AG04449 (cell line): ENCODE measurements around the gene SLC46A2.

ENCODE experiments used
- CTCF ChIA-PET: fragments of 350-600 bp; formaldehyde crosslinking; extraction: SDS; loops from one replicate; lab custom pipeline; 2021; ENCODE audit warnings: antibody characterized with exemption; lab: Yijun Ruan, JAX
- POLR2A ChIA-PET: fragments of 400-600, 350-600 bp; formaldehyde crosslinking; extraction: SDS; loops from one replicate; lab custom pipeline; 2020; ENCODE audit warnings: antibody characterized with exemption, inconsistent platforms; lab: Yijun Ruan, JAX
- DNase-seq: peaks from one replicate; pipeline ENCODE4 v3.0.0-alpha.2; 2010; ENCODE audit warnings: low read depth, low spot score
- H3K4me3 ChIP-seq: 2 replicates; pipeline ENCODE4 v1.5.1; 2011; ENCODE audit warnings: low read depth, mild to moderate bottlenecking, control low read depth, low read length
- CTCF ChIP-seq: IDR thresholded peaks from one replicate; pipeline ENCODE4 v1.5.1; 2011; ENCODE audit warnings: mild to moderate bottlenecking, moderate library complexity, low read length, control low read depth, inconsistent platforms; ENCODE audit not compliant: insufficient read depth; ENCODE audit errors: missing control alignments

Gene SLC46A2

GRCh38 chr9:112866662-112867274 is 23.9 kb downstream of the SLC46A2 start:
- POLR2A ChIA-PET: no interaction called here
- DNase-seq: no peak
- CTCF ChIA-PET: no interaction called here
- no peak overlapping the region for H3K4me3 ChIP-seq
- no peak for TF ChIP-seq CTCF

- DNase-seq: no peak
- ChIA-PET POLR2A (no interaction called here), CTCF (interaction anchor here (0.9 kb wide), 1 partner anchor 38 kb away, joined by 5 read pairs; no protein-coding TSS in a partner anchor)
- H3K4me3 ChIP-seq: no peak overlapping the region
- no peak for TF ChIP-seq CTCF
These were observed 25.7 kb downstream of the SLC46A2 start for GRCh38 chr9:112864982-112865381.

GRCh38 chr9:112864403-112864802 is 26.3 kb downstream of the SLC46A2 start:
- H3K4me3 ChIP-seq: no peak overlapping the region
- no peak for DNase-seq
- no peak for TF ChIP-seq CTCF
- CTCF ChIA-PET: interaction anchor here (0.8 to 1.3 kb wide), 3 partner anchors 18 to 38 kb away, joined by 3 to 4 read pairs (median 3); no protein-coding TSS in a partner anchor
- POLR2A ChIA-PET: no interaction called here

GRCh38 chr9:112863746-112864145 is 26.9 kb downstream of the SLC46A2 start:
- H3K4me3 ChIP-seq: no peak overlapping the region
- ChIA-PET CTCF (interaction anchor here (0.8 to 1.3 kb wide), 4 partner anchors 12 to 39 kb away, joined by 3 to 4 read pairs (median 4); no protein-coding TSS in a partner anchor), POLR2A (no interaction called here)
- TF ChIP-seq CTCF: no peak
- DNase-seq: no peak

GRCh38 chr9:112863214-112863613 is 27.5 kb downstream of the SLC46A2 start:
- no peak overlapping the region for H3K4me3 ChIP-seq
- no peak for TF ChIP-seq CTCF
- no peak for DNase-seq
- ChIA-PET POLR2A (no interaction called here), CTCF (interaction anchor here (0.8 to 1.3 kb wide), 4 partner anchors 12 to 40 kb away, joined by 4 to 7 read pairs (median 4); no protein-coding TSS in a partner anchor)

- no peak for TF ChIP-seq CTCF
- no peak for DNase-seq
- ChIA-PET POLR2A (no interaction called here), CTCF (interaction anchor here (0.8 to 4.8 kb wide), 5 partner anchors 17 to 43 kb away, joined by 3 to 19 read pairs (median 7); no protein-coding TSS in a partner anchor)
- no peak overlapping the region for H3K4me3 ChIP-seq
These were observed 28.8 kb downstream of the SLC46A2 start for GRCh38 chr9:112861638-112862555.
